WERI-Rb-1 (cell line): Measurements from ENCODE around the gene CCDC184.

ENCODE experiments used
- DNase-seq: peaks from one replicate; pipeline ENCODE4 v3.0.0-alpha.2; 2020
- H3K27ac ChIP-seq: fragments of 250-450 bp; sonication (Bioruptor Pico); 2 replicates; pipeline ENCODE4 v1.5.1; 2020; ENCODE audit warnings: mild to moderate bottlenecking, moderate library complexity
- H3K27me3 ChIP-seq: fragments of 250-450 bp; sonication (Bioruptor Pico); 2 replicates; pipeline ENCODE4 v1.5.1; 2021; ENCODE audit warnings: mild to moderate bottlenecking, low read depth, moderate library complexity; ENCODE audit not compliant: insufficient read depth, severe bottlenecking
- H3K36me3 ChIP-seq: fragments of 250-450 bp; sonication (Bioruptor Pico); 2 replicates; pipeline ENCODE4 v1.5.1; 2020; ENCODE audit warnings: mild to moderate bottlenecking, moderate library complexity
- H3K4me3 ChIP-seq: 2 replicates; pipeline ENCODE4 v1.5.1; 2011; ENCODE audit warnings: low read depth, mild to moderate bottlenecking, control low read depth, low read length
- H3K9me3 ChIP-seq: fragments of 250-450 bp; sonication (Bioruptor Pico); 2 replicates; pipeline ENCODE4 v1.5.1; 2021; ENCODE audit warnings: mild to moderate bottlenecking, moderate library complexity; ENCODE audit not compliant: severe bottlenecking
- CTCF ChIP-seq: IDR thresholded peaks from 2 replicates; pipeline ENCODE4 v1.5.1; 2011; ENCODE audit warnings: low read depth, mild to moderate bottlenecking, control low read depth, inconsistent platforms, low read length

Gene CCDC184

GRCh38 chr12:48189331-48190125 is 6.1 kb downstream of the CCDC184 start:
- DNase-seq: peak; percentile 65
- Histone ChIP-seq H3K9me3 (no peaks in the 10 kb centered on the region), H3K27ac (no peak overlapping the region), H3K27me3 (peaks cover 55% of the 10 kb centered on the region), H3K4me3 (no peak overlapping the region), H3K36me3 (no peaks in the 10 kb centered on the region)
- peak; percentile 67 for TF ChIP-seq CTCF

GRCh38 chr12:48191096-48191495 is 7.7 kb downstream of the CCDC184 start:
- no peak overlapping the region for H3K4me3 ChIP-seq

GRCh38 chr12:48192861-48193260 is 9.4 kb downstream of the CCDC184 start:
- no peak for DNase-seq
- no peak for TF ChIP-seq CTCF
- H3K27ac ChIP-seq: no peak overlapping the region
- H3K36me3 ChIP-seq: no peaks in the 10 kb centered on the region
- no peak overlapping the region for H3K4me3 ChIP-seq
- H3K27me3 ChIP-seq: peaks cover 39% of the 10 kb centered on the region
- H3K9me3 ChIP-seq: no peaks in the 10 kb centered on the region

More at GRCh38 chr12:48191096-48191495, 7.7 kb downstream of the CCDC184 start:
- TF ChIP-seq CTCF: no peak
- Histone ChIP-seq H3K27me3 (peaks cover 46% of the 10 kb centered on the region), H3K27ac (no peak overlapping the region), H3K9me3 (no peaks in the 10 kb centered on the region), H3K36me3 (no peaks in the 10 kb centered on the region)
- DNase-seq: no peak

GRCh38 chr12:48193623-48194022 is 10.2 kb downstream of the CCDC184 start:
- Histone ChIP-seq H3K9me3 (no peaks in the 10 kb centered on the region), H3K4me3 (no peak overlapping the region), H3K27me3 (peaks cover 39% of the 10 kb centered on the region), H3K27ac (no peak overlapping the region), H3K36me3 (no peaks in the 10 kb centered on the region)
- no peak for TF ChIP-seq CTCF
- no peak for DNase-seq

GRCh38 chr12:48194799-48195201 is 11.4 kb downstream of the CCDC184 start:
- Histone ChIP-seq H3K27me3 (peaks cover 35% of the 10 kb centered on the region), H3K27ac (no peak overlapping the region), H3K4me3 (no peak overlapping the region), H3K36me3 (no peaks in the 10 kb centered on the region), H3K9me3 (no peaks in the 10 kb centered on the region)
- no peak for TF ChIP-seq CTCF
- DNase-seq: no peak

- no peaks in the 10 kb centered on the region for H3K9me3 ChIP-seq
- no peaks in the 10 kb centered on the region for H3K36me3 ChIP-seq
- DNase-seq: no peak
- H3K4me3 ChIP-seq: peak overlapping the region; percentile 37
- H3K27me3 ChIP-seq: peaks cover 36% of the 10 kb centered on the region
- no peak overlapping the region for H3K27ac ChIP-seq
- 0 out of 2 replicates have a peak, but pooled peaks have one; percentile 11 for TF ChIP-seq CTCF
Observed at GRCh38 chr12:48197549-48197970, 14.1 kb downstream of the CCDC184 start.
